H54 (cell line): ENCODE measurements around the gene SELENOM.
"Not testable (repeated sequence)": the region's sequence is repeated elsewhere in the genome, so short reads cannot be mapped to it uniquely, and the experiment has no call there.

Source experiments
- DNase-seq: peaks from one replicate; pipeline ENCODE4 v3.0.0; 2011; ENCODE audit warnings: low spot score, mixed read lengths; ENCODE audit not compliant: insufficient read length
- FAIRE-seq: peaks from 3 replicates; lab custom pipeline; 2011; peaks lifted over from hg19 to GRCh38; lab: Jason Lieb, UNC
- POLR2A ChIP-seq: IDR thresholded peaks from 2 replicates; pipeline ENCODE4 v1.6.1; 2011; ENCODE audit warnings: low read depth, mild to moderate bottlenecking, low read length

SELENOM gene

DNA sequence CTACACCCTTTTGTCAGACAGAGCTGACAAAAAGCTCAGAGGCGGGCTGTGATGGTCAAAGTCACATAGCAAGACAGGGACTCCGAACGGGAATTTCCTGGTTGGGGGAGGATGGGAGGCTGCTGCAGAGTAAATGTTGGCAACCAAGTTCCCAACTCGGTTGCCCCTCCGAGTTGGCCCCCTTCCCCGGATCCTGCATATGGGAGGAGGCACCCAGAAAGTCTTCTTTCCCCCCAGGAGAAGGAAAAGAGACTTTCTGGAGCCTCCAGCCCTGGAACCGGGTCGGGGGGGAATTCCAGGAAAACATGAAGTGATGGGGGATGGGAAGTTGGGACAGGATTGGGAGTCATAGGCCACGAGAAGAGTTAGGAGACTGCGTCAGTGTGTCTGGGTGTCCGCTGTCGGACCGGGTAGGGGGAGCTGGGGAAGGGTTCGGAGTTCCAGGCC lies 614 bp downstream of the SELENOM start:
- DNase-seq (no peak), FAIRE-seq (no peak)
- no peak for TF ChIP-seq POLR2A

DNA sequence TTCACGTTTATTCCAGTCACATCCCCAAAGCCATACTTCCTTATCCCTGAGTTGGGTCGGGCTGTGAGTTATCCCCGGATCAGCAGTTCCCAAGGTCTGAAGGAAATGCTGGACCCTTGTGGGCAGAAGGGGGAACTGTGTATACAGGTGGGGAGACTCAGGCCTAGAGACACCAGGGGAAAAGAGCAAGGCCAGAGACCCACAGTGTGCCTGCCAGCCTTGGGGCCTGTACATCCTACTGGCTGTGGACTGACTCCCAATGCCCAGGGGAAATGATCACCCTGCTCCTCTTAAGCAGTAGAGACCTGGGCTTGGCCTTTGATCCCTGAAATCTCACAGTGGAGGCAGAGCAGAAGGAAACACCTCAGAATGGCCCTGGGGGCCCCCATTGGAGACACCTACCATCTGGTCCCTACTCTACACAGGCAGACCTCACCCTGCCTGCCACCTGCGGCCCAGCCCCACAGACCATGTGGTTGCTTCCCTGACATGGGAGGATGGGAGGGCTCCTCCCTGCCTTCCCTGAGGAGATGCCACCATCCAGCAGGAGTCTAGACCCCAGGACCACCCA lies 1.3 kb downstream of the SELENOM start:
- DNase-seq (no peak), FAIRE-seq (no peak)
- TF ChIP-seq POLR2A, result no peak

- no peak for TF ChIP-seq POLR2A
- DNase-seq, result no peak
- no peak for FAIRE-seq
Observed at GRCh38 chr22:31105282-31105929, 2.0 kb downstream of the SELENOM start.

DNA sequence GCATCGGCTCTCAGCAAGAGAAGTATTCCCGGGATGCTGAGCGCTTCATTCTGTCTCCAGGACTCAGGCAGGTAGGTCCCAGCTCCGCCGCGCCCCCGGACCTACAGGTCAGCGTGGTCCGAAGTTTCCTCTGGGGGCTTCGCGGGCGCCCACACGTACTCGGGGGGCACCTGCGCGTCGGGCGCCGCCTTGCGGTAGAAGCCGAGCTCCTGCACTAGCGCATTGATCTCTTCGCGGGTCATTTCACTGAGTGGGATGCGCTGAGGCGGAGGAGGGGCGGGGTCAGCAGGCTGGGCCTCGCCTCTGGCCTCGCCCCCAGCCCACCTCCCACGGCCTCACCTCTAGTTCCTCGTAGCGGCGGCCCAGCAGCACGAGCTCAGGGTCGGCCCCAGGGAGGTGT lies 2.5 kb downstream of the SELENOM start:
- FAIRE-seq (no peak), DNase-seq (no peak)
- TF ChIP-seq POLR2A, result no peak

DNA sequence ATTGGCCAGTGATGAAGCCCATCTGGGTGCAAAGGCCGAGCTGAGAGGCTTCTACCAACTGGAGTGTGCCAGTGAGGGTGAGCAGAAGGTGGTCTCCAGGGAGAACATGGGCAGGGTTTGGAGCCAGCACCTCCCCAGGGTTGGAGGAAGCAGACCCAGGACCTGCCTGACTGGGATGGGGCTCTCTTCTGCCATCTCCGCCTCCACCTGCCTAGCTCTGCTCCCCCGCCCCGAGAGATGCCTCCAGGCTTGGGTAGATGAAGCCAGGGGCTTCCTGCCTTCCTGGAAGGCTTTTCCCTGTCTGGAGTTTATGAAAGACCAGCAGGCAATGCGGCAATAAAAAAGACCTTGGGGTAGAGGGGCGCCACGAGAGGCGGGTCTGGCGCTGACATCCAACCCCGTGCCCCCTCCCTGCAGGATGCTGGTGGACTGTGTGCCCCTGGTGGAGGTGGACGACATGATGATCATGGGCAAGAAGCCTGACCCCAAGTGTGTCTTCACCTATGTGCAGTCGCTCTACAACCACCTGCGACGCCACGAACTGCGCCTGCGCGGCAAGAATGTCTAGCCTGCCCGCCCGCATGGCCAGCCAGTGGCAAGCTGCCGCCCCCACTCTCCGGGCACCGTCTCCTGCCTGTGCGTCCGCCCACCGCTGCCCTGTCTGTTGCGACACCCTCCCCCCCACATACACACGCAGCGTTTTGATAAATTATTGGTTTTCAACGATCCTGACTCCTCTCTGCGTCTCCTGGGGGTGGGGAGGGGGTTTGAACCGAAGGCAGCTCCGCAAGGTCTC lies 3.3 kb downstream of the SELENOM start:
- no peak for DNase-seq
- FAIRE-seq, result no peak
- no peak for TF ChIP-seq POLR2A

DNA sequence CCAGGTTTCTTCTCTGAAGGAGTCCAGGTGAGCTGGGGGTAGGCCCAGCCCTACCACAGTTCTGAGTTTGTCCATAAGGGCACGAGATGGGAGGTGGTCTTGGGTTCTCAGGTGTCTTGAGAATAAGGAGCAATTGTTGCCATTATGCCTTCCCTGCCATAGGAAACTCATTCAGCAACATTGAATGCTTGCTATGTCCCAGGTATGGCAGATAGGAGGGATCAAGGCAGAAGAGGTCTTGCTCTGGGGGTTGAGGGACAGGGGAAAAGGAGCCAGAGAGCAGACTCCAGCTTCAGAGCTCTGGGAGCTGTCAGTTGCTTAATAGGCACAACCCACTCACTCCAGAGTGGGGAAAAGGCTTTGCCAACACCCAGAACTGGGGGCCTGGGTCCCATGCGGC lies 4.3 kb downstream of the SELENOM start:
- DNase-seq (no peak), FAIRE-seq (no peak)
- TF ChIP-seq POLR2A, result no peak

DNA sequence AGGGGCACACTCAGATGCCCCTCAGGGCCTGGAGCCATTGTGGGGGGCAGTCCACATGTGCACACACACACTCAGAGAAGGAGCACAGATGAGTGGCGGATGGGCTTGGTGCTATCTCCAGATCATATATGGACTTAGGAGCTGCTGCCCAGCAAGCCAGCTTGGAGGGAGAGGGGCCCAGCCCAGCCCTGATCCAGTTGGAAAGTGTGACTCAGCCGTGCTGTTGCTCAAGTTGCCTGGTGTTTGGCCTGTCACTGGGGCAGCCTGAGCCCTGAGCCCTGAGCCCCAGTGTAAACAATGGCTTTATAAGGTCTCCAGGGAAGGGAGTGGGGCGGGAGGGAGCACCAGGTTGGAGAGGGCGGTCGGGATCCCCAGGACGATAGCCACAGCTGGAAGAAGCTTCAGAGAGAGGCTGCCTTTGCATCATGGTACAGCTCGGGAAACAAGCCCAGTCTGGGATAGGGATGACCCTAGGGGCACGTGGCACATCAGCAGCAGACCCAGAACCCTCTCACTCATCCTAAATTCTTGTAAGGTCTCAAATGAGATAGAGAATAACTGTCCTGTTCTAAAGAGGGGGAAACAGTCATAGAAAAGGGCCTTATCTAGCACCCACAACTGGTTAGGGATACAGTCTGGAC lies 4.8 kb downstream of the SELENOM start:
- peak; percentile 58 for DNase-seq
- no peak for TF ChIP-seq POLR2A
- no peak for FAIRE-seq

- FAIRE-seq (no peak), DNase-seq (no peak)
- TF ChIP-seq POLR2A, result no peak
Observed at GRCh38 chr22:31100762-31101525, 6.4 kb downstream of the SELENOM start.

- FAIRE-seq, result no peak
- no peak for TF ChIP-seq POLR2A
- DNase-seq, result no peak
Observed at GRCh38 chr22:31099841-31100761, 7.3 kb downstream of the SELENOM start.

- no peak for DNase-seq
- no peak for TF ChIP-seq POLR2A
Observed at GRCh38 chr22:31099386-31099785, 8.0 kb downstream of the SELENOM start.

DNA sequence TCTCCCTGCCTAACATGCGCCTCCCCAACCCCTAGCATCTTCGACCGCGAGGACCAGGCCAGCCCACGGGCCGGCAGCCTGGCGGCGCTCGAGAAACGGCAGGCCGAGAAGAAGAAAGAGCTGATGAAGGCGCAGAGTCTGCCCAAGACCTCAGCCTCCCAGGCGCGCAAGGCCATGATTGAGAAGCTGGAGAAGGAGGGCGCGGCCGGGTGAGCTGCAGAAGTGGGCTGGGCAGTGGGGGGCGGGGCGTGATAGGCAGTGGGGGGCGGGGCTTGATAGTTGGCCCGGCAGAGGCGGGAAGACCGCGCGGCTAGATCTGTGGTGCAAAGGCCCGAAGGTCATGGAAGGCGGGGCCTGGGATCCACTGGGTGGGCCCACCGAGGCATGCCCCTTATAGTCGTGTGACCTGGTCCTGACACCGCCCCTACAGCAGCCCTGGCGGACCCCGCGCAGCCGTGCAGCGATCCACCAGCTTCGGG lies 8.7 kb downstream of the SELENOM start:
- DNase-seq (no peak), FAIRE-seq (no peak)
- TF ChIP-seq POLR2A, result no peak

More at GRCh38 chr22:31099386-31099785, 8.0 kb downstream of the SELENOM start:
- no peak for FAIRE-seq

DNA sequence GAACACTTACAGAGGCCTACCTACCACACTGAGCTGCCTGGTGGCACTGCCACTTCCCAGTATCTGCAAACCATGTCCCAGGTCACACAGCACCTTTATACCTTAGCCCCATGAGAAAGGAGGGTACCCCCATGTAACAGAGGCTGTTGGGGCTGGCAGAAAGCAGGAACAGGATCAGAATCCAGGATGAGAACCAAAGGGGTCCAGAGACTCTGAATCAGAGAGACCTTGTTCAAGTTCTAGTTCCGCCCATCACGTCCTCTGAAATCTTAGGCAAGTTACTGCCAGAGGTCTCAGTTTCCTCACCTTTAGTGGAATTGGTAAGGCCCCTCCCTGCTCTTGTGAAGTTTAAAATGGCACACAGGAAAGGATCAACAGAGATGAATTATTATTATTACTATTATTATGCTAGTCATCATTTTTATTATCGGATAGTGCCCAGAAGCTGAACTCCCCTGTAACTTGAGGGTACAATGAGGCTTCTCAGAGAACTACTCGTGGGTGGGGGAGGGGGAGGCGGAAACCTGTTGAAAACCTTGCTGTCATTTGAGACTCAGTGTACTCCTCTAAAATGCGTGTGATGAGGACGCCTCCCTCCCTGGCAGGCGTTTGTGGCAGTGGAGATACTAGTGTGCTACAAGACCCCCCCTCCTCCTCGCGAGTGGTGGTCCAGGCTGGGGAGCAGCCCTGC lies 9.3 kb downstream of the SELENOM start:
- no peak for TF ChIP-seq POLR2A
- FAIRE-seq (no peak), DNase-seq (no peak)

DNA sequence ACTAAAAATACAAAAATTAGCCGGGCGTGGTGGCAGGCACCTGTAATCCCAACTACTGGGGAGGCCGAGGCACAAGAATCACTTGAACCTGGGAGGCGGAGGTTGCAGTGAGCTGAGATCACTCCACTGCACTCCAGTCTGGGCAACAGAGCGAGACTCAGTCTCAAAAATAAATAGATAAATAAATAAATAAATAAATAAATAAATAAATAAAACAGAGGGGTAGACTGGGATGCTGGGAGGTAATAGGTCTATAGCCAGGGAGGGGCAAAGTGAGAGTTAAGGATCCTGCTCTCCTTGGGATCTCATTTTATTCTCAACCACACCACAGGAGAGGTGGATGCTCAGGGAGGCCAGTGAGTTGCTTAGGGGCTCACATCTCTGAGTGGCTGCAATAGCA lies 9.8 kb downstream of the SELENOM start:
- DNase-seq, FAIRE-seq: not testable (repeated sequence)
